GOT3 (cell line): ENCODE measurements around the gene RHOC.

ENCODE experiments used
- DNase-seq: peaks from one replicate; lab custom pipeline; 2025; ENCODE audit warnings: mixed read lengths; lab: John Stamatoyannopoulos, UW

Gene RHOC

DNA sequence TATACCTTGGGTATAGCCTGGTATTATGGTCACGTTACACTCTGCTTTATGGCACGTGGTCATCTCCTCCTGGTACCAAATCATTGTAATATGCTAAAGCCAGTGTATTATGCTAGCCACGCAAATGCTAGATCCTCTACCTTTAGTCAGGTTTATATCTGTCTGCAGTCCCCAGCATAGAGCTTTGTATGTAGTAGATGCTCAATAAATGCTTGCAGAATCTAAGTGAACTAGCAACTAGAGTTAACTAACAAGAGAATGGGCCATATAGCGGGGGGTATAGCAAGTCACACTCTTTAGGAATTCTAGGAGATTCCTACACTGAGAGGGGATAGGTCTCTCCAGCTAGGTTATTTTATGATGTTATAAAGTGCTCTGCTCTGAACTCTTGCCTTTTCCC is 29.4 kb downstream of the RHOC start:
- DNase-seq: no peak

DNA sequence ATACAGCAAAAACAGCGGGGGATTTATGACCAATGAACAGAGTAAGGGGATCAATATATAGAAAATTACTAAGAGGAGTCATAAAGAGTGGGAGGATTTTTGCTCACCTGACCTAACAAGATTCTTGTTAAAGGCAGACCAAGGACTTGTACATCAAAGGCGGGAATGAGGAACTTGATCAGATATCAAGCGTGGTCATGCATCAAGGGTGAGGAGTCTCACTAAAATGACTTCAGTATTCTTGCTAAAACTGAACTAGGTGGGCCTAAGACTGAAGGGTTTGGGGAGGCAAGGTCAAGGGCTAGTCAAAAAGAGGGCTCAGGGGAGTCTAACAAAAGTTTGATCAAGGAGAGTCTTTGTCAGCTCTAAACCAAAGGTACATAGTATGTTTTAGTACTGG is 30.4 kb downstream of the RHOC start:
- no peak for DNase-seq

- DNase-seq: no peak
Observed at GRCh38 chr1:112675728-112676381, 31.1 kb downstream of the RHOC start.

DNA sequence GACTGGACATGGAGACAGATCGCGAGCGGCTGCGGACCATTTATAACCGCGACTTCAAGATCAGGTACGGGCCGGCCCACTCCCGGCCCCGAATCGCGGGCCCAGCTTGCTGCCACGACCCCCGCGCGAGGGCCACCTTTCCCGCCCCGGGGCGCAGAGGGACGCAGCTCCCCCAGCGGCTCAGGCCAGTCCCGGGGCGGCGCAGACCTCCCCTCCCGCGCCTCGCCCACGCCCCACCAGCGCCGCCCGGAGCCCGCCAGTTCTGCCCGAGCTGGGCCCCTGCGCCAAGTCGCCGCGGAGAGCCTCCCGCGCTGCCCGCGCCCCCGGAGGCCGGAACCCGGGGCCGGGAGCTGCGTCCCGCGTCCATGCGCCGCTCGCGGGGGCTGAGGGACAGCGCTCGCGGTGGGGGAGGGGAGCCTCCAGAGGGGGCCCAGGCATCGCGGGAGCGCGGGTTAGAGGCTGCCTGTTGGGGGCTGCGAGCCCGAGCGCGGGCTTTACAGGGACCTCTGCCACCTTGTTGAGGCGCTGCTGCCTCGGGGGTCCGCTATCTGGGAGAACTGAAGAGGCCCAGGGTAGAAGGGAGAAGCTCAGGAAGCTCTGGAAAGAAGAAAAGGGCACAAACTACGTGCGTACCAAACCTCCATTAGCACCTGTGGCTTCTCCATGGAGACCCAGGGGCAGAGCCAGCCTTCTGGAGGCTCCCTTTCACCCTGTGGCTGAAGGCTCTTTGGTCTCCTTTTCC is 31.8 kb downstream of the RHOC start:
- no peak for DNase-seq

DNA sequence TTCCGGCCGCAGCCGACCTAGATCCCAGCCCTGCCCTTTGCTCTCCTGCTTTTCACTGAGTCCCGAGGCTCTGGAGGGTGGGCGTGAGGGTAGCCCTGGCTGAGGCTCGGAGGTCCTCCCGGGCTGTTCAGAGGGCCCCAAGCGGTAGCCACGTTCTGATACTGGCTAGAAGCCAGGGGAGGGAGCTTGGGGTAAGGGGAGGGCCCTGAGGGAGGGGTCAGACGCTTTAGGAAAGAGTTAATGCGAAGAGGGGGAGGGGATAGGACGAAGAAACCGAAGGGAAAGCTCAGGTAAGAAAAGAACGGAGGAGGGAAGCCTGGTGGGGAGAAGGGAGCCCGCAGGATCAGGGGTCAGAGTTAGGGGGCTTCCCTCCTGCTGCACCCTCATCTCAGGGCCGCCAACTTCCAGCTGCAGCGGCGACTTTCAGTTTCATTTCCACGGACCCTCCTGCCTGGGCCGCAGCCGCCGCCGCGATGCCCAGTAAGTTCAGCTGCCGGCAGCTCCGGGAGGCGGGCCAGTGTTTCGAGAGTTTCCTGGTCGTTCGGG is 32.4 kb downstream of the RHOC start, which contains the start of gene MOV10:
Gene MOV10 (plus strand): TSS at position 220 of the 546 bp plus-strand sequence. CDS start 254 bp downstream, at position 474.
- no peak for DNase-seq

DNA sequence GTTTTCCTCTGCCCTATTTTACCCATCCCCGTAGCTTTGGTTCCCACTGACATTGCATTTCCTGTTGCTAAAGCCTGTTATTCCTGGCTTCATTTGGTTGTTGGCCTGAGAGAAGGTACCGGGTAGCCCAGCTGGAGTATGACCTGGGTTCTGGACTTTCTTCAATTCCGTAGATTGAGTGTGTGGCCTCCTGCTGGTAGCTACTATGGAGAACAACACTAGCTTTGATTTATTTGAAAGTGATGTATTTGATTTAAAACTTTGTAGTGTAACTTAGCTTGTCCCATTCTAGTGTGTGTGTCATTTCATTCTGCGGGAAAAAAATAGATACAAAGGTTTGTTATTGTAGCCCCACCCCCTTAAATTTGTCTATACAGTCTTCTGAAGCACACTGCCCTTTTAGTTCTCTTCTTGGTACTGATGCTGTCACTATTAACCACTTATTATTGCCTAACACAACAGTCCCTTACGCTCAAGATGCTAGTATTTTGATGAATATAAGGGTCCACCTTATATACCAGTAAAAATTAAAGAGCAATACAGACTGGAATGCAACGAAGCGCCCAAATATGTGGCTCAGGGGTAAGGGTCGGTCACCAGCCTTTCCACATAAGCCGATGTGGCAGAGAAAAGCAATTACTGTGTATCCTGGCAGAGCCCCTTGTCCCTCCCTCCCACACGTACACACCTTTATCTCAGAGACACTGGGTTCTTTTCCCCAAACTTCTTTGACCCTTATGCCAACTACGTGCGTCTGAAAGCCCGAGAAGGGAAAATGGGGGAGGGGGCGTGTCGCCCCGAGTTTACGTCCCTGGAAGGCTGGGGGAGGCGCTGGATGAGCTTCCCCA is 33.1 kb downstream of the RHOC start:
- DNase-seq: no peak

DNA sequence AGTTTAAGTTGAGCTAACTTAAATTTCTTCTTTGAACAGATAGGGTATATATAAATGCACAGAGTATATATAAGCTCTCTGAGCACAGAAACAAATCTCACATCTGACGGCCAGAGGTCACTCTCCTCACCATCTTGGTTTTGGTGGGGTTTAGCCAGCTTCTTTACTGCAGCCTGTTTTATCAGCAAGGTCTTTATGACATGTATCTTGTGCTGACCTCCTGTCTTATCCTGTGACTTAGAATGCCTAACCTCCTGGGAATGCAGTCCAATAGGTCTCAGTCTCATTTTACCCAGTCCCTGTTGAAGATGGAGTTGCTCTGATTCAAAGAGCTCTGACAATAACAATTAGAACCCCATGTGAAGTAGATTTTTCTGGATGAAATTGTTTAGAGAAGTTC is 34.1 kb downstream of the RHOC start:
- DNase-seq: no peak

DNA sequence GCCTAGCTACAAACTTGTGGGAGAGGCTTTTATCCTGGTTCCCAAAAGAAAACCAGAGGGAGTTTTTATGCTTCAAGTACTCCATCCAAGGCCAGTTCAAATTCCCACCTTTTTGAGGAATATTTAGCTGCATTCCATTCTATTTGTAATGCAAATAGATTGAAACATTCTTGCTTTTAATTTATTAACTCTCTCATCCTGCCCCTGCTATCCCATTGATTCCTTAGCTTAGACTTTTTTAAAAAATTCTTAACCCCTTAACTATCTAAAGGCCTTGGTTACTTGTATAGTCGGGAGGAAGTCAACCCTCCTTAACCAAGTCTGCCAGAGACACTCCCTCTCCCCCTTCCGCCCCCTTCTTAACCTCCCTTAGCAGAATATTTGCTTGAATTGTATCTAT is 34.9 kb downstream of the RHOC start:
- no peak for DNase-seq

DNA sequence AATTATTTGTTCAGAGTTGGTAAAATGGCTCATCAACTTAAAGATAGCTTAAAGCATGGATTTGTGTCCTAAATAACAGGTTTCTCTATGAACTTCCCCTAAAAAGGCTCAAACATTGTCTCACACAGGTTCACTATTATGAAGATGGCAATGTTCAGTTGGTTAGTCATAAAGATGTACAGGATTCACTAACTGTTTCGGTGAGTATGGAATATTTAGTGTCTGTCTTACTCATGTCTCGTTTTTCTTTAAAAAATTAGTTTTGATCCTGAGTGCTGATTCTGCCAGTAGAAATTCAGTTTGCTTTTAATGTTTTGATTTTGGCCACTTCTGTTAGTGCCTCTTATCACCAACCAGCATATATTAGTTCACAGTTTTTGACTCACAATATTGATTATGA is 40.0 kb downstream of the RHOC start:
- no peak for DNase-seq

- DNase-seq: no peak
Observed at GRCh38 chr1:112665857-112666256, 41.1 kb downstream of the RHOC start.

GRCh38 chr1:112651205-112651604 is 55.7 kb downstream of the RHOC start:
- no peak for DNase-seq
